GM13976 (cell line): ENCODE data around the gene SUN1.

ENCODE experiments used
- DNase-seq: peaks from one replicate; pipeline ENCODE4 v3.0.0; 2012; ENCODE audit warnings: low spot score
- in situ Hi-C: fragments of 300-500 bp; cut with MboI; formaldehyde crosslinking; loops from one replicate; pipeline ENCODE4 v1.12.0; 2022; ENCODE audit warnings: low sequenced_read_pairs, mixed read lengths, inconsistent platforms; ENCODE audit not compliant: unreplicated experiment
- TF ChIP-seq, protein P1 (sequence below): IDR thresholded peaks from 2 replicates; pipeline ENCODE4 v1.5.1; 2012; ENCODE audit warnings: borderline replicate concordance, mild to moderate bottlenecking; ENCODE audit not compliant: insufficient read depth; ENCODE audit errors: extremely low read depth, missing control alignments, control extremely low read depth

SUN1 gene, protein sequence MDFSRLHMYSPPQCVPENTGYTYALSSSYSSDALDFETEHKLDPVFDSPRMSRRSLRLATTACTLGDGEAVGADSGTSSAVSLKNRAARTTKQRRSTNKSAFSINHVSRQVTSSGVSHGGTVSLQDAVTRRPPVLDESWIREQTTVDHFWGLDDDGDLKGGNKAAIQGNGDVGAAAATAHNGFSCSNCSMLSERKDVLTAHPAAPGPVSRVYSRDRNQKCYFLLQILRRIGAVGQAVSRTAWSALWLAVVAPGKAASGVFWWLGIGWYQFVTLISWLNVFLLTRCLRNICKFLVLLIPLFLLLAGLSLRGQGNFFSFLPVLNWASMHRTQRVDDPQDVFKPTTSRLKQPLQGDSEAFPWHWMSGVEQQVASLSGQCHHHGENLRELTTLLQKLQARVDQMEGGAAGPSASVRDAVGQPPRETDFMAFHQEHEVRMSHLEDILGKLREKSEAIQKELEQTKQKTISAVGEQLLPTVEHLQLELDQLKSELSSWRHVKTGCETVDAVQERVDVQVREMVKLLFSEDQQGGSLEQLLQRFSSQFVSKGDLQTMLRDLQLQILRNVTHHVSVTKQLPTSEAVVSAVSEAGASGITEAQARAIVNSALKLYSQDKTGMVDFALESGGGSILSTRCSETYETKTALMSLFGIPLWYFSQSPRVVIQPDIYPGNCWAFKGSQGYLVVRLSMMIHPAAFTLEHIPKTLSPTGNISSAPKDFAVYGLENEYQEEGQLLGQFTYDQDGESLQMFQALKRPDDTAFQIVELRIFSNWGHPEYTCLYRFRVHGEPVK

DNA sequence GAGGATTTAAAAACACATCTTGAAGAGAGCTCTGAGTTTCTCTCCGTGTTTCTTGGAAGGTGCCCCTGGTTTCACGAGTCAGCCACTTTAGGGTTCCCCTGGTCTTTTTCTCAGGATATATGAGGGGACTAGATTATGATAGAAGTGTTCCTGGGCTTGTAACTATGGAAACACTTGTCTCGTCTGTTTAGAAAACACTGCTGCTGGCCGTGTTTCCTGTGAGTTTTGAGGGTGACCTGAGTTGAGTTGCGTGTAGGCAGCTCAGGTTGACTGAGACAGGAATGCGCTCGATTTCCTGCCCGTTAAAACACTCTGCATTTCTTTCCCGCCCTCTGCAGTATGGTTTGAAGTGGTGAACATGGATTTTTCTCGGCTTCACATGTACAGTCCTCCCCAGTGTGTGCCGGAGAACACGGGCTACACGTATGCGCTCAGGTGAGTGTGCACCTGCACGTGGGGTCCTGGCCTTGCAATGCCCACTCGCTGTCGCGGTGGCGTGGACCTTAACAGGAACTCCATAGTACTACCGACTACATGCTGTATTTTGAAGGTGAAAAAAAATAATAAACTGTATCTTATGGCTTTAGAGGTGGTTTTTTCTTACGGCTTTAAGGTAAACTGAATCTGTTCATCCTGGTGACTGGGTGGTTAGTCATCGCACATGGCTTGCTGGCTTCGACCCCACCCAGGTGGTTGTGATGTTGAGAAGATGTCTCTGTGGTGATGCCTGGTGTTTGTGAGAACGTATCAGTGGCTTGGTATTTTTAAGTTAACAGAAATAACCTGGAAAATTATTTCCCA is at the start of gene SUN1:
TSS of gene SUN1 (plus strand) at position 310 of the 801 bp plus-strand sequence. CDS start at position 359, 49 bp downstream.
- DNase-seq: peak; percentile 75
- in situ Hi-C loops: no loop called here
- TF ChIP-seq, protein P1, sequence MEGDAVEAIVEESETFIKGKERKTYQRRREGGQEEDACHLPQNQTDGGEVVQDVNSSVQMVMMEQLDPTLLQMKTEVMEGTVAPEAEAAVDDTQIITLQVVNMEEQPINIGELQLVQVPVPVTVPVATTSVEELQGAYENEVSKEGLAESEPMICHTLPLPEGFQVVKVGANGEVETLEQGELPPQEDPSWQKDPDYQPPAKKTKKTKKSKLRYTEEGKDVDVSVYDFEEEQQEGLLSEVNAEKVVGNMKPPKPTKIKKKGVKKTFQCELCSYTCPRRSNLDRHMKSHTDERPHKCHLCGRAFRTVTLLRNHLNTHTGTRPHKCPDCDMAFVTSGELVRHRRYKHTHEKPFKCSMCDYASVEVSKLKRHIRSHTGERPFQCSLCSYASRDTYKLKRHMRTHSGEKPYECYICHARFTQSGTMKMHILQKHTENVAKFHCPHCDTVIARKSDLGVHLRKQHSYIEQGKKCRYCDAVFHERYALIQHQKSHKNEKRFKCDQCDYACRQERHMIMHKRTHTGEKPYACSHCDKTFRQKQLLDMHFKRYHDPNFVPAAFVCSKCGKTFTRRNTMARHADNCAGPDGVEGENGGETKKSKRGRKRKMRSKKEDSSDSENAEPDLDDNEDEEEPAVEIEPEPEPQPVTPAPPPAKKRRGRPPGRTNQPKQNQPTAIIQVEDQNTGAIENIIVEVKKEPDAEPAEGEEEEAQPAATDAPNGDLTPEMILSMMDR: no peak

DNA sequence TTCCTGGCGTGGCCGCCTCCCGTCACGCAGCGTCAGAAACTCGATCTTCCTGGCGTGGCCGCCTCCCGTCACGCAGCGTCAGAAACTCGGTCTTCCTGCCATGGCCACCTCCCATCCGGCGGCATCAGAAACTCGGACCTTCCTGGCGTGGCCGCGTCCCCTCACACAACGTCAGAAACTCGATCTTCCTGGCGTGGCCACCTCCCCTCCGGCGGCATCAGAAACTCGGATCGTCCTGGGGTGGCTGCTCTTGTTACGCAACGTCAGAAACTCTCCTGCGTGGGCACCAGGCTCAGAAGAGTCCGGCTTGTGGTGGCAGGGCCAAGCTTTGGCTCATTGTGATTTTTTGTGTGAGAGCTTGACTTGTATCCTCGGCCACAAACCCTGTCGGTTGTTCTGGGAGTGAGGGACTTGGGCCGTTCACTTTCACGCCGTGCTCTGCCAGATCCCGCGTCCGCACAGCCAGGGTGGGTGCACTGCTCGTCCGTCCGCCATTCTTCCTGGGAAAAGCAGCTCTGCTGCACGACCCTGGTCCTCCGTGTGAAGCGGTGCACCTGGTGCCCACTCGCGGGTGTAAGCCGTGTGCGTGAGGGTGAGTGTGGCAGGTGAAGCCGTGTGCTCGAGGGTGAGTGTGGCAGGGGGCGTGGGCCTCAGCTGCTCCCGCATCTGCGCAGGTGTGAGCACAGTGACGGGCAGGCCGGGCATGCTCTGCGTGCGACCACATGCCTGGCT is 49.4 kb upstream of the SUN1 start:
- in situ Hi-C loops: no loop called here
- TF ChIP-seq, protein P1: no peak
- DNase-seq: peak; percentile 13

- no peak for DNase-seq
- TF ChIP-seq, protein P1: no peak
- in situ Hi-C loops: no loop called here
Observed at GRCh38 chr7:783556-784490, 48.5 kb upstream of the SUN1 start.

DNA sequence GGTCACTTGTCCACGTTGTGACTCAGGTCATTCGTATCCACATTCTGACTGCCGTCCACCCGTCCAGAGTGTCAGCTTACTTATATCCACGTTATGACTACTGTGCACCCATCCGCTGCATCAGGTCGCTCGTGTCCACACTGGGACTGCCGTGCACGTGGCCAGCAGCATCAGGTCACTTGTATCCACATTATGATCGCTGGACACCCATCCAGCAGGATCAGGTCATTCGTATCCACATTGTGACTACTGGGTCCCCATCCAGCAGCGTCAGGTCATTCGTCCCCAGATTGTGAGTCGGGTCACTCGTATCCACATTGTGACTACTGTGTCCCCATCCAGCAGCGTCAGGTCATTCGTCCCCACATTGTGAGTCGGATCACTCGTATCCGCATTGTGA is 47.3 kb upstream of the SUN1 start:
- in situ Hi-C loops: loop anchor here (5.0 kb wide), 1 partner anchor 87 kb away; no protein-coding TSS in a partner anchor
- DNase-seq: peak; percentile 15
- TF ChIP-seq, protein P1: no peak

DNA sequence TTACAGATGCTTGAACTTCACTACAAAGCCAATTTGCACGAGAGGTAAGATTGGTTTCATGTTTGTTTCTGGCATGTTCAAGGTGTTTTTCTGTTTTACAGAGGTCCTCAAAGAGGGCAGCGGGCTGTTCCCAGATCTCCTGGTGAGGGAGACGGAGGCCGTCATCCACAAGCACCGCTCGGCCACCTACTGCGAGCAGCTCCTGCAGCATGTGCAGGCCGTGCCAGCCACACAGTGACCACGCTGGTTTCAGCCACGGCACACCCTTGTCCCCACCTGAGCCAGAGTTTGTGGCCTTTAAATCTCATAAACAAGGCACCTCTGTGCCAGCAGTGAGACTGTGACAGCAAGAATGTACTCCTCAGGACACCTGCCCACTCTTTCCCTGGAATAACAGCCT is 46.9 kb upstream of the SUN1 start:
- peak; percentile 17 for DNase-seq
- TF ChIP-seq, protein P1: no peak
- in situ Hi-C loops: loop anchor here (5.0 kb wide), 1 partner anchor 87 kb away; no protein-coding TSS in a partner anchor
